Measurements from ENCODE around the gene TSPEAR. TPM values are rescaled to one million over a fixed set of nuclear protein-coding genes. Genes with fewer than 3 reads are reported as not detected.

TSPEAR gene
- total RNA-seq, 4 donors from 2014 or later: not detected

- no peak for TF ChIP-seq CTCF (IDR thresholded peaks at IDR 0.05; ENCODE audit: low read depth)
Observed at GRCh38 chr21:44485796-44486195, 225.6 kb downstream of the TSPEAR start.

GRCh38 chr21:44485254-44485793, 226.0 kb downstream of the TSPEAR start:
- TF ChIP-seq CTCF (IDR thresholded peaks at IDR 0.05; ENCODE audit: low read depth): no peak

GRCh38 chr21:44484498-44485253, 226.7 kb downstream of the TSPEAR start:
- TF ChIP-seq CTCF (IDR thresholded peaks at IDR 0.05; ENCODE audit: low read depth): no peak

- TF ChIP-seq CTCF (IDR thresholded peaks at IDR 0.05; ENCODE audit: low read depth): no peak
Observed at GRCh38 chr21:44483288-44484237, 227.8 kb downstream of the TSPEAR start.

GRCh38 chr21:44482581-44483287, 228.6 kb downstream of the TSPEAR start:
- no peak for TF ChIP-seq CTCF (IDR thresholded peaks at IDR 0.05; ENCODE audit: low read depth)

GRCh38 chr21:44480200-44481053, 230.9 kb downstream of the TSPEAR start:
- no peak for TF ChIP-seq CTCF (IDR thresholded peaks at IDR 0.05; ENCODE audit: low read depth)

Measured in subcutaneous adipose tissue (tissue), 4 donors.